ENCODE measurements around the gene ZSCAN30. TPM values are rescaled to one million over a fixed set of nuclear protein-coding genes. Genes with fewer than 3 reads are reported as not detected.

ZSCAN30 gene
- total and polyA plus RNA-seq, 10 of the 15 experiments (the other 5 are each of a cell fraction or from before 2014, with no cell fraction given), result 2.7 to 15.7 (median 11.2) TPM

DNA sequence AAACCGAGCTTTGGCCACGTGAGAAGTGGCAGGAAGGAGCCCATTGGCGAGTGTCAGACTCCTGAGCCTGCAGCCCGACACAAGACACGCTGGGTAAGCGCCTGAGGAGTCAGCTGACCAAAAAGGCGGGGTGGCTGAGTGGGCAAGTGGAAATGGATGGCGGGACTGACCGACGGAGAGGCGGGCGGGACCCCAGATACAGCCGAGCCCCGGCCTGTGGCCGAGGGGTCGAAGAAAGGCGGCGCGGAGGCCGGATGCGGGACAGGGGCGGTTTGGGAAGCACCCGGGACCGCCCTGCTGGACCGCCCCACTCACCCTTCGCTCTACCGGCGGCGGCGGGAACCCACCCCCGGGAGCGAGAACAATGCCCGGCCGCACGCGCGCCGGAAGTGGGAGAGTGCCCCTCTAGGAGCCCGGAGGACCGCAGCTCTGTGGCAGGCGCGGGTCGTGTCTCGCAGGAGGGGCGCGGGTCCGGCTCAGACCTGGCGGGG is 22.8 kb downstream of the ZSCAN30 start (continued):
- TF ChIP-seq, protein P1, sequence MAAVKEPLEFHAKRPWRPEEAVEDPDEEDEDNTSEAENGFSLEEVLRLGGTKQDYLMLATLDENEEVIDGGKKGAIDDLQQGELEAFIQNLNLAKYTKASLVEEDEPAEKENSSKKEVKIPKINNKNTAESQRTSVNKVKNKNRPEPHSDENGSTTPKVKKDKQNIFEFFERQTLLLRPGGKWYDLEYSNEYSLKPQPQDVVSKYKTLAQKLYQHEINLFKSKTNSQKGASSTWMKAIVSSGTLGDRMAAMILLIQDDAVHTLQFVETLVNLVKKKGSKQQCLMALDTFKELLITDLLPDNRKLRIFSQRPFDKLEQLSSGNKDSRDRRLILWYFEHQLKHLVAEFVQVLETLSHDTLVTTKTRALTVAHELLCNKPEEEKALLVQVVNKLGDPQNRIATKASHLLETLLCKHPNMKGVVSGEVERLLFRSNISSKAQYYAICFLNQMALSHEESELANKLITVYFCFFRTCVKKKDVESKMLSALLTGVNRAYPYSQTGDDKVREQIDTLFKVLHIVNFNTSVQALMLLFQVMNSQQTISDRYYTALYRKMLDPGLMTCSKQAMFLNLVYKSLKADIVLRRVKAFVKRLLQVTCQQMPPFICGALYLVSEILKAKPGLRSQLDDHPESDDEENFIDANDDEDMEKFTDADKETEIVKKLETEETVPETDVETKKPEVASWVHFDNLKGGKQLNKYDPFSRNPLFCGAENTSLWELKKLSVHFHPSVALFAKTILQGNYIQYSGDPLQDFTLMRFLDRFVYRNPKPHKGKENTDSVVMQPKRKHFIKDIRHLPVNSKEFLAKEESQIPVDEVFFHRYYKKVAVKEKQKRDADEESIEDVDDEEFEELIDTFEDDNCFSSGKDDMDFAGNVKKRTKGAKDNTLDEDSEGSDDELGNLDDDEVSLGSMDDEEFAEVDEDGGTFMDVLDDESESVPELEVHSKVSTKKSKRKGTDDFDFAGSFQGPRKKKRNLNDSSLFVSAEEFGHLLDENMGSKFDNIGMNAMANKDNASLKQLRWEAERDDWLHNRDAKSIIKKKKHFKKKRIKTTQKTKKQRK (IDR thresholded peaks at IDR 0.05; ENCODE audit: low read depth, low read length), result no peak
- TF ChIP-seq JUND (IDR thresholded peaks at IDR 0.05; ENCODE audit: low read depth, low read length) (no peak), STAT1 (conservative IDR thresholded peaks at IDR 0.05) (no peak), MEF2B (IDR thresholded peaks at IDR 0.05; ENCODE audit: partially characterized antibody, poor library complexity, severe bottlenecking) (no peak), MEF2A (IDR thresholded peaks at IDR 0.05; ENCODE audit: insufficient read depth, low read depth, low read length) (no peak), JUNB (IDR thresholded peaks at IDR 0.05) (no peak), RUNX3 (IDR thresholded peaks at IDR 0.05; ENCODE audit: low read length) (no peak), IKZF1 (conservative IDR thresholded peaks at IDR 0.05) (0 out of 2 replicates have a peak, but pooled peaks have one; percentile 28), POLR2AphosphoS5 (IDR thresholded peaks at IDR 0.05; ENCODE audit: low read length) (no peak), FOS (IDR thresholded peaks at IDR 0.05; ENCODE audit: borderline replicate concordance, extremely low read depth, insufficient read length) (no peak), NR2C2 (IDR thresholded peaks at IDR 0.05; ENCODE audit: borderline replicate concordance, control insufficient read depth, insufficient read length, low read depth) (no peak), BHLHE40 (IDR thresholded peaks at IDR 0.05; ENCODE audit: borderline replicate concordance in 1 of 2, low read depth in 2 of 2, low read length in 1 of 2) (peak in 1 of 2 experiments; percentile 57; a peak in 2 of 4 replicates), RCOR1 (conservative IDR thresholded peaks at IDR 0.05; ENCODE audit: low read depth, low read length) (no peak), POLR2AphosphoS2 (IDR thresholded peaks at IDR 0.05; ENCODE audit: low read depth, low read length) (no peak), GABPA (IDR thresholded peaks at IDR 0.05; ENCODE audit: low read depth) (0 out of 2 replicates have a peak, but pooled peaks have one; percentile 36), BCL11A (IDR thresholded peaks at IDR 0.05; ENCODE audit: low read depth, low read length) (no peak), YY1 (IDR thresholded peaks at IDR 0.05; ENCODE audit: low read depth, low read length) (no peak), ZNF217 (IDR thresholded peaks at IDR 0.05) (no peak), CHD4 (IDR thresholded peaks at IDR 0.05) (no peak), HDAC6 (IDR thresholded peaks at IDR 0.05; ENCODE audit: unreplicated experiment) (no peak), NRF1 (conservative IDR thresholded peaks at IDR 0.05; ENCODE audit: low read depth, low read length) (no peak), RAD51 (IDR thresholded peaks at IDR 0.05) (0 out of 2 replicates have a peak, but pooled peaks have one; percentile 21), WRNIP1 (IDR thresholded peaks at IDR 0.05; ENCODE audit: borderline replicate concordance, low read depth, low read length) (no peak), SMARCA5 (IDR thresholded peaks at IDR 0.05) (no peak), HCFC1 (IDR thresholded peaks at IDR 0.05; ENCODE audit: low read length) (no peak)
- TF ChIP-seq, protein P2, sequence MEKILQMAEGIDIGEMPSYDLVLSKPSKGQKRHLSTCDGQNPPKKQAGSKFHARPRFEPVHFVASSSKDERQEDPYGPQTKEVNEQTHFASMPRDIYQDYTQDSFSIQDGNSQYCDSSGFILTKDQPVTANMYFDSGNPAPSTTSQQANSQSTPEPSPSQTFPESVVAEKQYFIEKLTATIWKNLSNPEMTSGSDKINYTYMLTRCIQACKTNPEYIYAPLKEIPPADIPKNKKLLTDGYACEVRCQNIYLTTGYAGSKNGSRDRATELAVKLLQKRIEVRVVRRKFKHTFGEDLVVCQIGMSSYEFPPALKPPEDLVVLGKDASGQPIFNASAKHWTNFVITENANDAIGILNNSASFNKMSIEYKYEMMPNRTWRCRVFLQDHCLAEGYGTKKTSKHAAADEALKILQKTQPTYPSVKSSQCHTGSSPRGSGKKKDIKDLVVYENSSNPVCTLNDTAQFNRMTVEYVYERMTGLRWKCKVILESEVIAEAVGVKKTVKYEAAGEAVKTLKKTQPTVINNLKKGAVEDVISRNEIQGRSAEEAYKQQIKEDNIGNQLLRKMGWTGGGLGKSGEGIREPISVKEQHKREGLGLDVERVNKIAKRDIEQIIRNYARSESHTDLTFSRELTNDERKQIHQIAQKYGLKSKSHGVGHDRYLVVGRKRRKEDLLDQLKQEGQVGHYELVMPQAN (conservative IDR thresholded peaks at IDR 0.05), result no peak
- TF ChIP-seq, protein P3, sequence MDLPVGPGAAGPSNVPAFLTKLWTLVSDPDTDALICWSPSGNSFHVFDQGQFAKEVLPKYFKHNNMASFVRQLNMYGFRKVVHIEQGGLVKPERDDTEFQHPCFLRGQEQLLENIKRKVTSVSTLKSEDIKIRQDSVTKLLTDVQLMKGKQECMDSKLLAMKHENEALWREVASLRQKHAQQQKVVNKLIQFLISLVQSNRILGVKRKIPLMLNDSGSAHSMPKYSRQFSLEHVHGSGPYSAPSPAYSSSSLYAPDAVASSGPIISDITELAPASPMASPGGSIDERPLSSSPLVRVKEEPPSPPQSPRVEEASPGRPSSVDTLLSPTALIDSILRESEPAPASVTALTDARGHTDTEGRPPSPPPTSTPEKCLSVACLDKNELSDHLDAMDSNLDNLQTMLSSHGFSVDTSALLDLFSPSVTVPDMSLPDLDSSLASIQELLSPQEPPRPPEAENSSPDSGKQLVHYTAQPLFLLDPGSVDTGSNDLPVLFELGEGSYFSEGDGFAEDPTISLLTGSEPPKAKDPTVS (IDR thresholded peaks at IDR 0.05; ENCODE audit: low read depth, low read length), result no peak

All from GM12878 (cell line).